Epithelial cell of proximal tubule (primary cell): ENCODE measurements around the gene ARRB1. TPM values are rescaled to one million over a fixed set of nuclear protein-coding genes. Genes with fewer than 3 reads are reported as not detected.

Source experiments
- DNase-seq: peaks from one replicate; pipeline ENCODE4 v3.0.0-alpha.2; 2011; ENCODE audit warnings: low read depth
- H3K4me3 ChIP-seq: 2 replicates; pipeline ENCODE4 v1.5.1; 2011; ENCODE audit warnings: low read depth, mild to moderate bottlenecking, low read length
- total RNA-seq: library from RNA; depleted of rRNA; stranded (reverse); fragments of >200 nt; gene quantifications from 2 replicates; pipeline ENCODE4 v1.2.3, GENCODE V29; 2015
- TF ChIP-seq, protein P1 (sequence below): conservative IDR thresholded peaks from 2 replicates; pipeline ENCODE4 v1.5.1; 2012; ENCODE audit warnings: low read depth, mild to moderate bottlenecking, low read length

ARRB1 gene
- total RNA-seq, 1 donor from 2014 or later, result 13.8 TPM

DNA sequence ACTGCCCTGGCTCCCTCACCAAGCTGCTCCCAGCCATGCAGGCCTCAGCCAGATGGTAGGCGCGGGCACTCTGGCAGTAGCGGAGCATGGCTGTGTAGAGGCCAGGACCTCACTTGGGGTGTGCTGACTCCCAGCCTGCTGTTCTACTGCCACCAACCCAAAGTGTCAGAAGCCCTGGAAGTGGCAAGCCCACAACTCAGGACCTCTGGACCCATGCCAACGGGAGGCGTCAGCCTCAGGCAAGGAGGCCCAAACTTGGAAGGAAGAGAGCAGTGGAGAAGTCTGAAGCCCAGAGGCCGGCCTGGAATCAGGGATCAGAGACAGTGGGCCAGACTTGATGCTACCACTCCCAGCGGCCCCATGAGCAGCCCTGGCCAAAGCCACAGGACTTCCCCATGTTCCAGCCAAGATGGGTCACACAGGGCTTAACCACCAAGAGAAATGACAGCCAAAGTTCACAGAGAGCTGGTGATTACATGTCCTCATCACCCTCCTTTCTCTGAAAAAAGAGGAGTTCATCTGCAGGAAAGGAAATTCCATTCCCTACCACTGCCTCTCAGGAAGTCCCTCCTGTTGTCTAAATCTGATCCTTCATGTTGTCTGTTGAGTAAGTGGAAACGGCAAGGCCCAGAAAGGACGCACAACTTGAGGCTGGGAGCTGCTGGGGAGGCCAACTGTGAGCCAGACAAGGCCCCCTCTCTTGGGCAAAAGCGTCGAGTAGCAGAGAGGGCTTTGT, 4.4 kb downstream of the ARRB1 start:
- DNase-seq, result no peak
- TF ChIP-seq, protein P1, sequence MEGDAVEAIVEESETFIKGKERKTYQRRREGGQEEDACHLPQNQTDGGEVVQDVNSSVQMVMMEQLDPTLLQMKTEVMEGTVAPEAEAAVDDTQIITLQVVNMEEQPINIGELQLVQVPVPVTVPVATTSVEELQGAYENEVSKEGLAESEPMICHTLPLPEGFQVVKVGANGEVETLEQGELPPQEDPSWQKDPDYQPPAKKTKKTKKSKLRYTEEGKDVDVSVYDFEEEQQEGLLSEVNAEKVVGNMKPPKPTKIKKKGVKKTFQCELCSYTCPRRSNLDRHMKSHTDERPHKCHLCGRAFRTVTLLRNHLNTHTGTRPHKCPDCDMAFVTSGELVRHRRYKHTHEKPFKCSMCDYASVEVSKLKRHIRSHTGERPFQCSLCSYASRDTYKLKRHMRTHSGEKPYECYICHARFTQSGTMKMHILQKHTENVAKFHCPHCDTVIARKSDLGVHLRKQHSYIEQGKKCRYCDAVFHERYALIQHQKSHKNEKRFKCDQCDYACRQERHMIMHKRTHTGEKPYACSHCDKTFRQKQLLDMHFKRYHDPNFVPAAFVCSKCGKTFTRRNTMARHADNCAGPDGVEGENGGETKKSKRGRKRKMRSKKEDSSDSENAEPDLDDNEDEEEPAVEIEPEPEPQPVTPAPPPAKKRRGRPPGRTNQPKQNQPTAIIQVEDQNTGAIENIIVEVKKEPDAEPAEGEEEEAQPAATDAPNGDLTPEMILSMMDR, result no peak
- no peak overlapping the region for H3K4me3 ChIP-seq

DNA sequence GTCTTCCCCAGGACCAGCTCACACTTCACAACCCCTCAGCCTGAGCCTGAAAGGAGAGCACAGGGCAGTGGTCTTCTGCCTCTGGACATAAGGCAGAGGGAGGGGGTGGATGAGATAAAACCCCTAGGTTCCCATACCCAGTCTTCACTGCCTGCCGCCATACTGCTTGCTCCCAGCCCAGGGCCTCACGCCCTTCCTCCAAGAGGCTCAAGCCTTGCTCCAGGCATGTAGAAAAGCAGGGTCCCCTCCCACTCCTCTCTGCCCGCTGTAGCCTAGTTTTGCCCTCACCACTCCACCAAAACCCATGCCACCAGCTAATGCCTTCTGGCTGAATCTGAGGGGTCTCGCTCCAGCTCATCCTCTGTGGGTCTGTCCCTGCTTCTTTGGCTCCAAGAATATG, 5.2 kb downstream of the ARRB1 start:
- DNase-seq, result no peak
- TF ChIP-seq, protein P1, result no peak
- H3K4me3 ChIP-seq, result no peak overlapping the region

DNA sequence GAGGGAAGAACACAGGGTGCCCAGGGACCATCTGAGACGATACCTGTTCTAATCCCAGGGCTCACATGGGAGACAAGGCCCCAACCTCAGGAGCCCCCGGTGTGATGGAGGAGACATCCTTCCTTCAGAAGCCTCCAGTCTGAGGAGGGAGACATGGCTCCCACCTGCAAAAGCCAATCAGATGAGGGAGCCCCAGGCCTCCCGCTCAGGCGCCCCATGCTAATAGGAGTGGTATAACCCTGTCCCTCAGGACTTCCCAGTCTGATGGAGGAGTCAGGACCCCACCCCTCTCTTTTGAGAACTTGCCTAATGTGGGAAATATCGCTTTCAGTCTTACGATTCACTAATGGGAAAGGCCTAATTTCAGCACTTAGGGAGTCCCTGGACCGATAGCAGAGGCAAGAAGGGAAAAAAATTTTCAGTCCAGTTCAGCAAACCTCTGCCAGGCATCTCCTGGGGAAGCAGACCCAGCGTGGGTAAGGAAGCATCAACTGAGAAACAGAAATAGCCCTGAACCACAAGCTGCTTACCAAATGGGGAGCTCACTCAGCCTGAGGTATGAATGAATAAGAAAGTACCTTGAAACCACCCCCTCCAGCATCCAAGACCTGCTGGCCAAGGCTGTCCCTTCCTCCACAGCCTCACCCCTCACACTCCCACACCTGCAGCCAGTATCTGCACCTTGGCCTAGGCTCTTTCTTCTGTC, 5.9 kb downstream of the ARRB1 start:
- TF ChIP-seq, protein P1, result no peak
- no peak for DNase-seq
- no peak overlapping the region for H3K4me3 ChIP-seq

DNA sequence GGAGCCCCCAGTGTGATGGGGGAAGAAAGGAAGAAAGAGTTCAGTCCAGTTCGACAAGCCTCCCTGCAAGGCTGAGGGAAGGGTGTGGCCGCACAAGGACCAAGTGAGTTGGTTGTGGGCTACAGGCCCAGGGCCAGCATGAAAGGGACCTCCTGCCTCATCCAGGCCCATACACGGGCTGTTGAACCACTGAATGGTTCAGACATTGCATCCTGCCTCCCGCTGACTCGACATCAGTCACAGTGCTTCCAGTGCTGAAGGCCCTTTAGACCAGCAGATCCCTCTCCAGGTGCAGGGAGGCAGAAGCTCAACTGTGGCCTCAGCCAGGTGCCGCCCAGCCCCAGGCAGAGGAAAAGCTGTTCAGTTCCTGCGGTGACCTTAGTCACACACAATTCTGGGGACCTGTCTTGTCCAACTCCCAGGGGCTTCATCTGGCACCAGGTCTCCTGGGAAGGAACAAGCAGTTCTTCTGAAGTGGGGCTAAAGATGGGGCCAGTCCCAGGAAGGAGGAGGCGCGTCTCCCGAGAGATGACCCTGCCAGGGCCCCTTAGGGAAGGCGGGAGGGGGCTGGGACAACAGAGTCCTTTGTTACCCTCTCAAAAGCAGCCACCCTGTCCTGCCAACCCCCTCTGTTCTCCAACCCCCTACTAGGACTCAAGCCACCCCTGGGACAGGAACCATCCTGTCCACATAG, 6.6 kb downstream of the ARRB1 start:
- TF ChIP-seq, protein P1, result no peak
- DNase-seq, result no peak
- H3K4me3 ChIP-seq, result no peak overlapping the region

DNA sequence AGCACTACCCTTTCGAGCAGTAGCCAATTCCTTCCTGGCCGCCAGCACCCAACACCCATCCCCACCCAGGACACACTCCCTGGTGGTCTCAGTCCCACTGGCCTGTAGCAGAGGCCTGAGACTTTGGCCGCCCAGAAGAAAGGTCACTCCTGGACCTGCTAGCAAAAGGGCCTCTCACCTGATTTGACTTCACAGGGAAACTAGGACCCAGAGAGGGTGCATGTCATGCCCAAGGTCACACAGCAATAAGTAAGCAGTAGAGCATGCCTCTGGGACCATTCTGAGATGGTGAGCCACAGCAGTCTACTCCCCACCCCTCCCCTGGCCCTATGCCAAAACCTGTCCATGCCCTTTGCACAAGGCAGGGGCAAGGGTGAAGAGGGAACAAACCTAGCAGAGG, 7.3 kb downstream of the ARRB1 start:
- no peak overlapping the region for H3K4me3 ChIP-seq
- no peak for DNase-seq
- TF ChIP-seq, protein P1, result no peak

DNA sequence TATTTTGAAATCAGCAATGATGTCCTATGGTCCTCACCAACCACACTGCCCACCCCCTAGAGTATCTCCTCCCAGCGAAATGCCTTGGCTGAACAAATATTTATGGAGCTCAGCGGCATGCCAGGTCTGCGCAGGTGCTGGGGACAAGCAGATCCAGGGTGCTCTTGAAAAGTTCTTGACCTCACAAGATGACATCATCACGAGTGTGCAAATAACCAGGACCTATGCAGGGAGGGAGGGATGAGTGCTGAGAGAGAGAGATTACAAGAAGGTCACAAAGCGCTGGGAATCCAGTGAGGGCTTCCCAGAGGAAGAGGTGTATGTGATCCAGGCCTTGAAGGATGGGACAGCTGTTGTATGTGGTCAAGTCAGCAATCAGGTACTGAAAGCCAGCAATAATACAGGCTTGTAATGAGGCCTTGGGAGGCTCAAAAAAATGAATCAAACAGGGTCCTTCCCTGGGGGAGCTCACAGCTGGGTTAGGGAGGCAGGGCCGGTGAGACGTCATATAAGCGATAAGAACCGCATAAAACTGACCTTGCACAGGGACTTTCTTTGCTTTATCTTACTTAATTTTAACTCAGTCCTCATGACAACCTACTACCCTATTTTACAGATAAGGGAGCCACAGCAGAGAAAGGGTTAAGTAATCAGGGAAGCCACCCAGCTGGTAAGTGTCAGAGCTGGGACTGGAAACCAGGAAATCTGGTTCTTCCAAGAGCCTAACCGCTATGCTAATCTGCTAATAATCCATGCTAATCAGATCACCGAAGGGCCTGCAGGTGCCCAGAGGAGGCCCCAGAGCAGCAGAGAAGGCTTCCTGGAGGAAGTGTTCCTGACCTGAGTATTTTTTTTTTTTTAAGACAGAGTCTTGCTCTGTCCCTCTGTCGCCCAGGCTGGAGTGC, 8.2 kb downstream of the ARRB1 start:
- TF ChIP-seq, protein P1, result no peak
- H3K4me3 ChIP-seq, result no peak overlapping the region
- no peak for DNase-seq
